ENCODE measurements around the gene CISD2. TPM values are rescaled to one million over a fixed set of nuclear protein-coding genes. Genes with fewer than 3 reads are reported as not detected.
"Not testable (repeated sequence)": the region's sequence is repeated elsewhere in the genome, so short reads cannot be mapped to it uniquely, and the experiment has no call there.

CISD2 gene
- total and polyA plus RNA-seq, 2 donors: 28.8 to 35.2 TPM

- DNase-seq (ENCODE audit: low read depth in 6 of 9, low spot score in 9 of 9): no peak
- WGBS: 96% methylated on average over 1 of the region's 1 CpG
- no peak overlapping the region for H3K27ac ChIP-seq (ENCODE audit: low read depth in 1 of 2, low read length in 1 of 2)
- no peak overlapping the region for H3K4me3 ChIP-seq (ENCODE audit: low read length in 2 of 2)
- no peaks in the 10 kb centered on the region for H3K36me3 ChIP-seq (ENCODE audit: control insufficient read depth in 2 of 2, insufficient read depth in 2 of 2, low read length in 1 of 2)
- peaks cover 0 to 4% of the 10 kb centered on the region in 2 donors for H3K9me3 ChIP-seq (ENCODE audit: control insufficient read depth in 2 of 2, insufficient read depth in 1 of 2, low read length in 1 of 2)
- H3K27me3 ChIP-seq (ENCODE audit: control insufficient read depth in 2 of 2, insufficient read depth in 1 of 2, low read length in 1 of 2): no peaks in the 10 kb centered on the region
- H3K4me1 ChIP-seq (ENCODE audit: control insufficient read depth in 2 of 2, insufficient read depth in 2 of 2, low read length in 2 of 2): peaks cover 6 to 7% of the 10 kb centered on the region in 2 donors
Observed at GRCh38 chr4:102862747-102863146, 6.0 kb upstream of the CISD2 start.

GRCh38 chr4:102865327-102865726 lies 3.5 kb upstream of the CISD2 start:
- H3K4me1 ChIP-seq (ENCODE audit: control insufficient read depth in 2 of 2, insufficient read depth in 2 of 2, low read length in 2 of 2): peaks cover 7 to 15% of the 10 kb centered on the region in 2 donors

GRCh38 chr4:102867278-102868152 lies 1.3 kb upstream of the CISD2 start:
- no peaks in the 10 kb centered on the region for H3K36me3 ChIP-seq (ENCODE audit: control insufficient read depth in 2 of 2, insufficient read depth in 2 of 2, low read length in 1 of 2)
- no peaks in the 10 kb centered on the region for H3K9me3 ChIP-seq (ENCODE audit: control insufficient read depth in 2 of 2, insufficient read depth in 1 of 2, low read length in 1 of 2)
- H3K4me3 ChIP-seq (ENCODE audit: low read length in 2 of 2): peak overlapping the region; percentile 60 to 71
- 77% methylated on average over 12 of the region's 12 CpGs for WGBS
- DNase-seq (ENCODE audit: low read depth in 6 of 9, low spot score in 9 of 9): no peak
- peak overlapping the region; percentile 96 to 99 for H3K27ac ChIP-seq (ENCODE audit: low read depth in 1 of 2, low read length in 1 of 2)
- peaks cover 7 to 12% of the 10 kb centered on the region in 2 donors for H3K4me1 ChIP-seq (ENCODE audit: control insufficient read depth in 2 of 2, insufficient read depth in 2 of 2, low read length in 2 of 2)
- no peaks in the 10 kb centered on the region for H3K27me3 ChIP-seq (ENCODE audit: control insufficient read depth in 2 of 2, insufficient read depth in 1 of 2, low read length in 1 of 2)

More at GRCh38 chr4:102865327-102865726, 3.5 kb upstream of the CISD2 start:
- H3K36me3 ChIP-seq (ENCODE audit: control insufficient read depth in 2 of 2, insufficient read depth in 2 of 2, low read length in 1 of 2); H3K4me3 ChIP-seq (ENCODE audit: low read length in 2 of 2); DNase-seq (ENCODE audit: low read depth in 6 of 9, low spot score in 9 of 9); H3K27ac ChIP-seq (ENCODE audit: low read depth in 1 of 2, low read length in 1 of 2); H3K27me3 ChIP-seq (ENCODE audit: control insufficient read depth in 2 of 2, insufficient read depth in 1 of 2, low read length in 1 of 2); H3K9me3 ChIP-seq (ENCODE audit: control insufficient read depth in 2 of 2, insufficient read depth in 1 of 2, low read length in 1 of 2): not testable (repeated sequence)
- WGBS: 95% methylated on average over 5 of the region's 5 CpGs

GRCh38 chr4:102868153-102868780 lies 525 bp upstream of the CISD2 start:
- no peak for DNase-seq (ENCODE audit: low read depth in 6 of 9, low spot score in 9 of 9)
- H3K4me3 ChIP-seq (ENCODE audit: low read length in 2 of 2): peak overlapping the region; percentile 60 to 71
- no peaks in the 10 kb centered on the region for H3K9me3 ChIP-seq (ENCODE audit: control insufficient read depth in 2 of 2, insufficient read depth in 1 of 2, low read length in 1 of 2)
- peaks cover 7 to 12% of the 10 kb centered on the region in 2 donors for H3K4me1 ChIP-seq (ENCODE audit: control insufficient read depth in 2 of 2, insufficient read depth in 2 of 2, low read length in 2 of 2)
- peak overlapping the region; percentile 96 to 99 for H3K27ac ChIP-seq (ENCODE audit: low read depth in 1 of 2, low read length in 1 of 2)
- H3K27me3 ChIP-seq (ENCODE audit: control insufficient read depth in 2 of 2, insufficient read depth in 1 of 2, low read length in 1 of 2): no peaks in the 10 kb centered on the region
- no peaks in the 10 kb centered on the region for H3K36me3 ChIP-seq (ENCODE audit: control insufficient read depth in 2 of 2, insufficient read depth in 2 of 2, low read length in 1 of 2)
- WGBS: 10% methylated on average over 23 of the region's 23 CpGs

- H3K4me1 ChIP-seq (ENCODE audit: control insufficient read depth in 2 of 2, insufficient read depth in 2 of 2, low read length in 2 of 2): peaks cover 7 to 12% of the 10 kb centered on the region in 2 donors
- DNase-seq (ENCODE audit: low read depth in 6 of 9, low spot score in 9 of 9): peak in 3 of 9 donors; percentile 15 to 22 (median 18)
- peak overlapping the region; percentile 96 to 99 for H3K27ac ChIP-seq (ENCODE audit: low read depth in 1 of 2, low read length in 1 of 2)
- H3K27me3 ChIP-seq (ENCODE audit: control insufficient read depth in 2 of 2, insufficient read depth in 1 of 2, low read length in 1 of 2): no peaks in the 10 kb centered on the region
- H3K4me3 ChIP-seq (ENCODE audit: low read length in 2 of 2): peak overlapping the region; percentile 60 to 71
- H3K36me3 ChIP-seq (ENCODE audit: control insufficient read depth in 2 of 2, insufficient read depth in 2 of 2, low read length in 1 of 2): peaks cover 0 to 11% of the 10 kb centered on the region in 2 donors
- H3K9me3 ChIP-seq (ENCODE audit: control insufficient read depth in 2 of 2, insufficient read depth in 1 of 2, low read length in 1 of 2): no peaks in the 10 kb centered on the region
- WGBS: 11% methylated on average over 19 of the region's 19 CpGs
Observed at GRCh38 chr4:102869569-102870197, 891 bp downstream of the CISD2 start.

- no peak overlapping the region for H3K4me3 ChIP-seq (ENCODE audit: low read length in 2 of 2)
- 73% methylated on average over 2 of the region's 2 CpGs for WGBS
- no peak for DNase-seq (ENCODE audit: low read depth in 6 of 9, low spot score in 9 of 9)
- H3K27me3 ChIP-seq (ENCODE audit: control insufficient read depth in 2 of 2, insufficient read depth in 1 of 2, low read length in 1 of 2): no peaks in the 10 kb centered on the region
- H3K4me1 ChIP-seq (ENCODE audit: control insufficient read depth in 2 of 2, insufficient read depth in 2 of 2, low read length in 2 of 2): peaks cover 7 to 12% of the 10 kb centered on the region in 2 donors
- no peak overlapping the region for H3K27ac ChIP-seq (ENCODE audit: low read depth in 1 of 2, low read length in 1 of 2)
- peaks cover under 1 to 1% of the 10 kb centered on the region in 2 donors for H3K9me3 ChIP-seq (ENCODE audit: control insufficient read depth in 2 of 2, insufficient read depth in 1 of 2, low read length in 1 of 2)
- peaks cover 1 to 24% of the 10 kb centered on the region in 2 donors for H3K36me3 ChIP-seq (ENCODE audit: control insufficient read depth in 2 of 2, insufficient read depth in 2 of 2, low read length in 1 of 2)
Observed at GRCh38 chr4:102871772-102872171, 3.0 kb downstream of the CISD2 start.

- Histone ChIP-seq H3K9me3 (ENCODE audit: control insufficient read depth in 2 of 2, insufficient read depth in 1 of 2, low read length in 1 of 2) (peaks cover 2 to 12% of the 10 kb centered on the region in 2 donors), H3K36me3 (ENCODE audit: control insufficient read depth in 2 of 2, insufficient read depth in 2 of 2, low read length in 1 of 2) (peaks cover 10 to 34% of the 10 kb centered on the region in 2 donors)
- H3K4me1 ChIP-seq (ENCODE audit: control insufficient read depth in 2 of 2, insufficient read depth in 2 of 2, low read length in 2 of 2); H3K27me3 ChIP-seq (ENCODE audit: control insufficient read depth in 2 of 2, insufficient read depth in 1 of 2, low read length in 1 of 2); H3K4me3 ChIP-seq (ENCODE audit: low read length in 2 of 2); H3K27ac ChIP-seq (ENCODE audit: low read depth in 1 of 2, low read length in 1 of 2); DNase-seq (ENCODE audit: low read depth in 6 of 9, low spot score in 9 of 9): not testable (repeated sequence)
- WGBS: over 99% methylated on average over 3 of the region's 3 CpGs
Observed at GRCh38 chr4:102877477-102878106, 8.8 kb downstream of the CISD2 start.

GRCh38 chr4:102878349-102878748 lies 9.6 kb downstream of the CISD2 start:
- not testable (repeated sequence) for H3K27me3 ChIP-seq (ENCODE audit: control insufficient read depth in 2 of 2, insufficient read depth in 1 of 2, low read length in 1 of 2); H3K4me3 ChIP-seq (ENCODE audit: low read length in 2 of 2); H3K4me1 ChIP-seq (ENCODE audit: control insufficient read depth in 2 of 2, insufficient read depth in 2 of 2, low read length in 2 of 2); H3K27ac ChIP-seq (ENCODE audit: low read depth in 1 of 2, low read length in 1 of 2); DNase-seq (ENCODE audit: low read depth in 6 of 9, low spot score in 9 of 9)
- 73% methylated on average over 4 of the region's 4 CpGs for WGBS
- H3K9me3 ChIP-seq (ENCODE audit: control insufficient read depth in 2 of 2, insufficient read depth in 1 of 2, low read length in 1 of 2): peaks cover 2 to 12% of the 10 kb centered on the region in 2 donors
- H3K36me3 ChIP-seq (ENCODE audit: control insufficient read depth in 2 of 2, insufficient read depth in 2 of 2, low read length in 1 of 2): peaks cover 10 to 39% of the 10 kb centered on the region in 2 donors
